Activated naive CD4-positive, alpha-beta T cell treated with anti-CD3 and anti-CD28 coated beads, Interleukin-2, amount 50 U/mL, for 72 hours (primary cell): ENCODE data around the gene ADAM33. TPM values are rescaled to one million over a fixed set of nuclear protein-coding genes. Genes with fewer than 3 reads are reported as not detected.

Source experiments
- total RNA-seq, 2 donors: library from RNA; stranded (reverse); gene quantifications; one replicate each; pipeline ENCODE4 v1.2.3, GENCODE V29; 2022

Gene ADAM33
- total RNA-seq, 2 donors from 2014 or later: not detected

Other genes with a start within 250 kb of the ADAM33 start
- gene ATRN, start 211.0 kb downstream of the ADAM33 start, total RNA-seq: 10 to 100 TPM in 1 of 2 donors, 1 to 10 TPM in 1; 7.4 to 10.6 TPM
- not detected for gene GFRA4, start 18.6 kb downstream of the ADAM33 start, total RNA-seq
- under 1 TPM in 1 of 2 donors, not detected in 1; 0.14 TPM for gene SIGLEC1, start 30.6 kb upstream of the ADAM33 start, total RNA-seq
- not detected for gene HSPA12B, start 50.7 kb upstream of the ADAM33 start, total RNA-seq
- gene ADISSP, start 85.7 kb upstream of the ADAM33 start, total RNA-seq: 10 to 100 TPM; 44.7 to 45.0 TPM
- under 1 TPM in 1 of 2 donors, not detected in 1; 0.14 TPM for gene SPEF1, start 99.4 kb upstream of the ADAM33 start, total RNA-seq
- gene CENPB, start 104.7 kb upstream of the ADAM33 start, total RNA-seq: 10 to 100 TPM; 34.4 to 48.1 TPM
- 100 to 1,000 TPM in 1 of 2 donors, 10 to 100 TPM in 1; 72.9 to 168 TPM for gene CDC25B, start 114.3 kb upstream of the ADAM33 start, total RNA-seq
- 10 to 100 TPM; 10.6 to 17.8 TPM for gene AP5S1, start 138.5 kb upstream of the ADAM33 start, total RNA-seq
- 10 to 100 TPM; 22.5 to 30.1 TPM for gene MAVS, start 164.8 kb upstream of the ADAM33 start, total RNA-seq
- gene PANK2, start 207.4 kb upstream of the ADAM33 start, total RNA-seq: 10 to 100 TPM; 56.0 to 64.7 TPM